Breast epithelium (tissue), 4 donors: Measurements from ENCODE around the gene CPT1C. TPM values are rescaled to one million over a fixed set of nuclear protein-coding genes. Genes with fewer than 3 reads are reported as not detected.

Source experiments
- DNase-seq, 2 donors: peaks; one replicate each; pipeline ENCODE4 v3.0.0-alpha.2; 2019; ENCODE audit warnings: low spot score in 2 of 2
- H3K27ac ChIP-seq, 2 donors: fragments of 200-600 bp; sonication (generic) in 1 of 2; one replicate each; pipeline ENCODE4 v1.5.1; 2016 to 2019; ENCODE audit warnings: mild to moderate bottlenecking in 1 of 2
- H3K27me3 ChIP-seq, 2 donors: fragments of 200-600 bp; sonication (generic) in 1 of 2; one replicate each; pipeline versions ENCODE4 v1.5.1 to v1.6.0; 2017 to 2019; ENCODE audit warnings: control low read depth in 1 of 2, mild to moderate bottlenecking in 1 of 2
- H3K36me3 ChIP-seq: fragments of 200-600 bp; one replicate; pipeline ENCODE4 v1.5.1; 2019
- H3K4me1 ChIP-seq, 2 donors: fragments of 200-600 bp; sonication (generic); one replicate each; pipeline ENCODE4 v1.5.1; 2016 to 2019; ENCODE audit warnings: control low read depth in 1 of 2
- H3K4me3 ChIP-seq, 3 donors: fragments of 200-600 bp; sonication (generic); 1 replicate in 2 of 3; 2 replicates in 1 of 3; pipeline ENCODE4 v1.5.1; 2016 to 2019; ENCODE audit warnings: mild to moderate bottlenecking in 3 of 3, moderate library complexity in 2 of 3
- H3K9me3 ChIP-seq, 2 donors: fragments of 200-600 bp; sonication (generic) in 1 of 2; one replicate each; pipeline ENCODE4 v1.5.1; 2016 to 2019; ENCODE audit warnings: control low read depth in 1 of 2
- POLR2A ChIP-seq: fragments of 450-650 bp; IDR thresholded peaks from one replicate; pipeline ENCODE4 v1.6.1; 2016; ENCODE audit warnings: antibody characterized with exemption, mild to moderate bottlenecking, moderate library complexity
- POLR2AphosphoS5 ChIP-seq, 3 donors: sonication (generic); formaldehyde crosslinking; IDR thresholded peaks; one replicate each; pipeline ENCODE4 v1.6.1; 2017; ENCODE audit warnings: antibody characterized with exemption in 3 of 3
- intact Hi-C: fragments of 100-400 bp; cut with DNase I; formaldehyde crosslinking; loops from one replicate; pipeline ENCODE4 v1.15.1; 2023; ENCODE audit warnings: low total_unique reads
- total RNA-seq, 3 donors: library from RNA; depleted of rRNA; stranded (reverse); fragments of >200 nt; gene quantifications; one replicate each; pipeline ENCODE4 v1.1.0, GENCODE V29; 2016
- TF ChIP-seq, protein P1 (sequence below), 3 donors: fragments of 450-650 bp; IDR thresholded peaks; one replicate each; pipeline ENCODE4 v1.5.1; 2016 to 2017; ENCODE audit warnings: antibody characterized with exemption in 3 of 3, mild to moderate bottlenecking in 3 of 3, moderate library complexity in 3 of 3

The CPT1C gene
- total RNA-seq, 3 donors from 2014 or later, result 0.80 to 14.4 (median 2.8) TPM

DNA sequence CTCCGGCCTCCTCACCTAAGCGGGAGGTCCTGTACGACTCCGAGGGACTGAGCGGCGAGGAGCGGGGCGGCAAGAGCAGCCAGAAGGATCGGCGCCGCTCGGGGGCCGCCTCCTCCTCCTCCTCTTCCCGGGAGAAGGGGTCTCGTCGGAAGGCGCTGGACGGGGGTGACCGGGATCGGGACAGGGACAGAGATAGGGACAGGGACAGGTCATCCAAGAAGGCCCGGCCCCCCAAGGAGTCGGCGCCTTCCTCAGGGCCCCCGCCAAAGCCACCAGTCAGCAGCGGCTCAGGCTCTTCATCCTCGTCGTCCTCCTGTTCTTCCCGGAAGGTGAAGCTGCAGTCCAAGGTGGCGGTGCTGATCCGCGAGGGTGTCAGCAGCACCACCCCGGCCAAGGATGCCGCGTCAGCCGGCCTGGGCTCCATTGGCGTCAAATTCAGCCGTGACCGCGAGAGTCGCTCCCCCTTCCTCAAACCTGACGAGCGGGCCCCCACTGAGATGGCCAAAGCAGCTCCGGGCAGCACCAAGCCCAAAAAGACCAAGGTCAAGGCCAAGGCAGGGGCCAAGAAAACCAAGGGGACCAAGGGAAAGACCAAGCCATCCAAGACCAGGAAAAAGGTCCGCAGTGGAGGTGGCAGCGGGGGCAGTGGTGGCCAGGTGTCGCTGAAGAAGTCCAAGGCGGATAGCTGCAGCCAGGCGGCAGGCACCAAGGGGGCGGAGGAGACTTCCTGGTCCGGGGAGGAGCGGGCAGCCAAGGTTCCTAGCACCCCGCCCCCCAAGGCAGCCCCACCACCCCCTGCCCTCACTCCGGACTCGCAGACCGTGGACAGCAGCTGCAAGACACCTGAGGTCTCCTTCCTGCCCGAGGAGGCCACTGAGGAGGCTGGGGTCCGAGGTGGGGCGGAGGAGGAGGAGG lies 38.1 kb upstream of the CPT1C start:
- Histone ChIP-seq H3K27ac (no peak overlapping the region), H3K4me3 (no peak overlapping the region), H3K36me3 (peaks cover 16% of the 10 kb centered on the region), H3K27me3 (no peaks in the 10 kb centered on the region), H3K9me3 (no peaks in the 10 kb centered on the region), H3K4me1 (no peaks in the 10 kb centered on the region)
- no peak for TF ChIP-seq POLR2A
- TF ChIP-seq, protein P1, sequence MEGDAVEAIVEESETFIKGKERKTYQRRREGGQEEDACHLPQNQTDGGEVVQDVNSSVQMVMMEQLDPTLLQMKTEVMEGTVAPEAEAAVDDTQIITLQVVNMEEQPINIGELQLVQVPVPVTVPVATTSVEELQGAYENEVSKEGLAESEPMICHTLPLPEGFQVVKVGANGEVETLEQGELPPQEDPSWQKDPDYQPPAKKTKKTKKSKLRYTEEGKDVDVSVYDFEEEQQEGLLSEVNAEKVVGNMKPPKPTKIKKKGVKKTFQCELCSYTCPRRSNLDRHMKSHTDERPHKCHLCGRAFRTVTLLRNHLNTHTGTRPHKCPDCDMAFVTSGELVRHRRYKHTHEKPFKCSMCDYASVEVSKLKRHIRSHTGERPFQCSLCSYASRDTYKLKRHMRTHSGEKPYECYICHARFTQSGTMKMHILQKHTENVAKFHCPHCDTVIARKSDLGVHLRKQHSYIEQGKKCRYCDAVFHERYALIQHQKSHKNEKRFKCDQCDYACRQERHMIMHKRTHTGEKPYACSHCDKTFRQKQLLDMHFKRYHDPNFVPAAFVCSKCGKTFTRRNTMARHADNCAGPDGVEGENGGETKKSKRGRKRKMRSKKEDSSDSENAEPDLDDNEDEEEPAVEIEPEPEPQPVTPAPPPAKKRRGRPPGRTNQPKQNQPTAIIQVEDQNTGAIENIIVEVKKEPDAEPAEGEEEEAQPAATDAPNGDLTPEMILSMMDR (IDR thresholded peaks at IDR 0.05), result no peak
- TF ChIP-seq POLR2AphosphoS5 (IDR thresholded peaks at IDR 0.05), result no peak
- no peak for DNase-seq
- intact Hi-C loops, result no loop called here

DNA sequence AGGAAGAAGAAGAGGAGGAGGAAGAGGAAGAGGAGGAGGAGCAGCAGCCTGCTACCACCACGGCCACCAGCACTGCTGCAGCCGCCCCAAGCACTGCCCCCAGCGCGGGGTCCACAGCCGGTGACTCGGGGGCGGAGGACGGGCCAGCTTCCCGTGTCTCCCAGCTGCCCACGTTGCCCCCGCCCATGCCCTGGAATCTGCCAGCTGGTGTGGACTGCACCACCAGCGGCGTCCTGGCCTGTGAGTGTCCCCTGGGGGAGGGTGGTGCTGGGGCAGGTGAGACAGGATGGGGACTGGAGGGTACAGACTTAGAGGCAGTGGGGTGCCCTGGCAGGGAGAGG lies 37.5 kb upstream of the CPT1C start:
- H3K27me3 ChIP-seq, result no peaks in the 10 kb centered on the region
- H3K36me3 ChIP-seq, result peaks cover 16% of the 10 kb centered on the region
- intact Hi-C loops, result no loop called here
- no peak overlapping the region for H3K27ac ChIP-seq
- DNase-seq, result no peak
- H3K9me3 ChIP-seq, result no peaks in the 10 kb centered on the region
- TF ChIP-seq, protein P1 (IDR thresholded peaks at IDR 0.05), result no peak
- no peak for TF ChIP-seq POLR2AphosphoS5 (IDR thresholded peaks at IDR 0.05)
- no peak for TF ChIP-seq POLR2A
- H3K4me1 ChIP-seq, result no peaks in the 10 kb centered on the region
- H3K4me3 ChIP-seq, result no peak overlapping the region

DNA sequence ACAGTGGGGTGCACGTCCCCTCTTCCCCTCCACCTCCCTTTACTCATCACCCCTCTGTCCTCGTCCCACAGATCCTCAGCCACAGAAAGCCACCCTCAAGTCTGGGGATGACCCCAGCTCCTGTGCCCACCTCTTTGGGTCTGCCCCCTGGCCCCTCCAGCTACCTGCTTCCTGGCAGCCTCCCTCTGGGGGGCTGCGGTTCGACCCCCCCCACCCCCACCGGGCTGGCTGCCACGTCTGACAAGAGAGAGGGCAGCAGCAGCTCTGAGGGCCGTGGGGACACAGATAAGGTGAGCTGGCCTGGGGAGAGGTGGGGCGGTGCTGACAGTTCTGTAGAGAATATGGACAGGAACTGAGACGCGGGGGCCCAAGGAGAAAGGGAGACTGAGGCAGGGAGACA lies 36.3 kb upstream of the CPT1C start:
- no peak overlapping the region for H3K4me3 ChIP-seq
- H3K36me3 ChIP-seq, result peaks cover 16% of the 10 kb centered on the region
- no peaks in the 10 kb centered on the region for H3K27me3 ChIP-seq
- intact Hi-C loops, result loop anchor here (1.0 kb wide), 1 partner anchor 17 kb away; no protein-coding TSS in a partner anchor
- H3K9me3 ChIP-seq, result no peaks in the 10 kb centered on the region
- TF ChIP-seq POLR2A (no peak), POLR2AphosphoS5 (IDR thresholded peaks at IDR 0.05) (no peak)
- TF ChIP-seq, protein P1 (IDR thresholded peaks at IDR 0.05), result no peak
- DNase-seq, result no peak
- no peak overlapping the region for H3K27ac ChIP-seq
- H3K4me1 ChIP-seq, result no peaks in the 10 kb centered on the region

DNA sequence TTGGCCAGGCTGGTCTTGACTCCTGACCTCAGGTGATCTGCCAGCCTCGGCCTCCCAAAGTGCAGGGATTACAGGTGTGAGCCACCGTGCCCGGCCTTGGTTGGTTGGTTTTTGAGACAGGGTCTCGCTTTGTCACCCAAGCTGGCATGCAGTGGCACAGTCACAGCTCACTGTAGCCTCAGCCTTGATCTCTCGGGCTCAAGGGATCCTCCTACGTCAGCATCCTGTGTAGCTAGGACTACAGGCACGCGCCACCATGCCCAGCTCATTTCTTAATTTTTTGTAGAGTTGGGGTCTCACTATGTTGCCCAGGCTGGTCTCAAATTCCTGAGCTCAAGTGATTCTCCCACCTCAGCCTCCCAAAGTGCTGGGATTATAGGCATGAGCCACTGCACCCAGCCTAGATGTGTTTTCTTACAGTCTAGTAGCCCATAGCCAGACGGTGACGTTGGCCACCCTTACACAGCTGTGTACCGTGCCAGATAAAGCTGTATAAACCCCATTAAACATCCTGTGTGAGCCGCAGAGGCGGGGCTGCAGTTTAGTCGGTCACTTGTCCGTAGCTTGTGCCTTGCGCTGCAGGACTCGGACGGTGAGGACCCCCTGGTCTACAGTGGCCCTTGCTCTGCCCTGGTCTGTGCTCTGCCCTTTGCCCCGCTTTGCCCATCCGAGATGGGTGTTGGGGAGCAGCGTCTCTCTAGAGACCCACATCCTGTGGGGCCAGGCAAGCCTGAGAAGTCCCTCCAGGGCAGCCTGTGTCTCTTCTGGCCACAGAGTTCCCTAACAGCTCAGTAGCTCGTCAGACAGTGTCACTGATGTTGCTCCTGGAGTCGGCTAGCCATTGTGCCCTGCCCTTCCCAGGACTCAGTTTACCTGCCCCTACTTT lies 35.1 kb upstream of the CPT1C start:
- peaks cover 16% of the 10 kb centered on the region for H3K36me3 ChIP-seq
- DNase-seq, result no peak
- H3K27ac ChIP-seq, result no peak overlapping the region
- no peaks in the 10 kb centered on the region for H3K4me1 ChIP-seq
- no peaks in the 10 kb centered on the region for H3K9me3 ChIP-seq
- intact Hi-C loops, result no loop called here
- TF ChIP-seq POLR2AphosphoS5 (IDR thresholded peaks at IDR 0.05) (no peak), POLR2A (no peak)
- TF ChIP-seq, protein P1 (IDR thresholded peaks at IDR 0.05), result no peak
- no peak overlapping the region for H3K4me3 ChIP-seq
- H3K27me3 ChIP-seq, result no peaks in the 10 kb centered on the region
